ENCODE results near the gene ESYT2. TPM values are rescaled to one million over a fixed set of nuclear protein-coding genes. Genes with fewer than 3 reads are reported as not detected.

Gene ESYT2
- total RNA-seq, 1 experiment from 2014 or later: 77.9 TPM

- peak; percentile 26 for DNase-seq (ENCODE audit: low read depth)
Measured at GRCh38 chr7:158828133-158829020, 932 bp downstream of the ESYT2 start.

- peak; percentile 47 for DNase-seq (ENCODE audit: low read depth)
Measured at GRCh38 chr7:158827411-158828132, 1.7 kb downstream of the ESYT2 start.

GRCh38 chr7:158825628-158826289, 3.5 kb downstream of the ESYT2 start:
- no peak for DNase-seq (ENCODE audit: low read depth)

- DNase-seq (ENCODE audit: low read depth): peak; percentile 44
Measured at GRCh38 chr7:158824028-158824427, 5.3 kb downstream of the ESYT2 start.

DNA sequence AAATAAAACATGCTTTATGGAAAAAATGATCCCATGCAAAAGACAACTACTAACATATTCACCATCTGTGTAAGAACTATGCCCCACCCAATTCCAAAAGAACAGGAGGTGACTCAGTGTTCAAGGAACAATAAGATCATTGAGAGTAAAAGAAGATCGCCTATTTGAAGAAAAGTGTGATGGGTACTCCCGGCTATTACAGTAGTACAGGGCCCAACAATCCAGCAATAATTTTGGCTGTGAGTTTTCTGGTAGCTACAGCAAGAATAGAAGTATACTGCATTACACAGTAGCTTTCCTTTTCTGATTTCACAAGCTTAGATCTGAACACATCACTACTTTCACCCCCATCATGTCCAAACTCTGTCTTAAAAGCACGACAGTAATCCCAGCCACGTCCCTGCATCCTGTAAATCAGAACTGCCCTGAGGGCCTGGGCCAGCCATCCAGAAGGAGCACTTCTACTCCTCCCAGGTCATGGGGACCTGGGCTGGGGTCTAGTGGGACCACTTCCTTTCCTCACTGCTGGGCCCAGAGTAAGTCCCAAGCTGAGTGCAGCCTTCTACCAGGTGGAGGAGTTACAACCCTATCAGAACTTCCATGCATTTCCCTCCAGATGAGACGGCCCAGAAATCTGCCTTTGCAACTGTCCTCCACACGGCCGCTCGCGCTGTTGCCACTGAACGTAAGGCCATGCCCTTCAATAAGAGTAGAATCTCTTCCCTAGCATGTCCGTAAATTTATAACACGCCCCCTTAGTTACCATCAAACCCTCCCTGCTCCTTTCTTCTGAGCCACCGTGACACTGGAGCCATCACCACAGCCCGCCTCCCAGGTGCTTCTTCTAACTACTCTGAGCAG, 7.9 kb downstream of the ESYT2 start:
- peak; percentile 91 for DNase-seq (ENCODE audit: low read depth)

DNA sequence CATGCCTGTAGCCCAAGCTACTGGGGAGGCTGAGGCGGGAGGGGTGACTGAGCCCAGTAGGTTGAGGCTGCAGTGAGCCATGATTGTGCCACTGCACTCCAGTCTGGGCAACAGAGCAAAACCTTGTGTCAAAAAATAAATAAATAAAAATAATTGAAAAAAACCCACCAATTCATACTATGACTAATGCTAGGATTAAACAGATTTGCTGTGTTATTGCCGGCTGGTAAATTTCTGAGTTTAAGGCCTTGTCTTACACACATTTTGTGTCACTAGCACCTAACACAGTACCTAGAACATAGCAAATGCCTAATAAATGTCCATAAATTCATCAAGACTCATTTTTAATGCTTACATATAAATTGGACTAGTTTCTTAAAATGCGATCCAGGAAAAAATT, 8.7 kb downstream of the ESYT2 start:
- peak; percentile 35 for DNase-seq (ENCODE audit: low read depth)

DNA sequence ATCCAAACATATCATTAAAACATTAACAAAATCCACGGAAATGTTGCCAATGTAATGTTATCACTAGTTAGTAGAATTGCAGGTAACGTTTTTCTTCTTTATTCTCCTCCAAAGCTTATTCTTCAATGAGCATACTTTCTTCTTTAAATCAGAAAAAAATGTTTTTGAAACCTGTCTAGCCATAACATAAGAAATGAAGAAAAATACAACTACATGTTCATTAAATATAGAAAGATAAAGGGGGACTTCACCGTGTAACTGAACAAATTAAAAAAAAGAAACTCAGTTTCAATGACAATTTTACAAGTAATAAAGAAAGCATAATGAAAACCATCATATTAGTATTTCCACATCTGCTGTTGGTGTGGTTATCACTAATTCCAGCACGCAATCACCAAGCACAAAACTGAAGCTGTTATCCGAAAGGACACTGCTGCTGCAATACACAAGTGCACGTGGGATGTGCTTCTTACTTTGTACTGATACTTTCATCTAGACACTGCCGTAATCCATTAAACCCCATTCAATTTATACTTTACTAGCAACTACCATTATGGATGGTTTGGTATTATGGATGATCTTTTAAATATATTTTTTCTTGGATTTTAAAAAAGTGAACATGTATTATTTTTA, 9.6 kb downstream of the ESYT2 start:
- peak; percentile 39 for DNase-seq (ENCODE audit: low read depth)

DNA sequence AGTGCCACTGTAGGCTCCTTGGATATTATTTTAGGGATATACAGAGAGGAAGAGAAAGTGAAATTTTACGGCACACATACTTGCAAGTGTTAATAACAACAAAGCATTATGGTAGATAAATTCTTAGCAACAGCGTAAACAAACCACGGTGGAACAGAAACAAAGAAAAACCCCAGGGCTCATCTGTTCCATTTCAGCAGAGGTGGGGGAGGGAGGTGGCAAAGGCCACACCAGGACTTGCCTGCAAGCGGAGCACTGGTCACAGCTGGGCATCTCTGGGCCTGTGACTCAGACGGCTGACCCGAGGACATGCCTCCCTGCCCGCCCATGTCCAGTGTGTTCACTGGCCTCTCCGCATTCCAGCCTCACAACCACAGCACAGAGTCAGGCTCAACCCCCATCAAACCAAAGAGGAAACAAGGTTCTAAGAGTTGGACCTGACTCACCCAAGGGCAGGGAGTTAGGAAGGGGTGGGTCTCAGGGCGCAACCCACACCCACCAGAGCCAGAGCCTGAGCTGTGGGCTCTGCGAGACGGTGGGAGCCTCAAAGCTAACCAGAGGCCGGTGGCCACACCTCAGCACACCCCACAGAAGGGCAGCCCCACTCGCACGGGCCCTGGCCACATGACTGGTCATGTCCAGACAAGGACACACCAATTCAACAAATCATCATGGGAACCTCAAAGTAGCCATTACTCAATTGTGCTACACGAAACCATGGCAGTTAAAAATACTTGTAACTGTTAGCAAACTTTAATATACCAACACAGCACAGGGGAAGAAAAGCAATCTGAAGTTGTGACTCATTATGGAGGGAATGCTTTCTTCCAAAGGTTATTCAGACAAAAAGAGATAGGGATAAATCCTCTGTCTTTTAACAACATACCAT, 10.7 kb downstream of the ESYT2 start:
- DNase-seq (ENCODE audit: low read depth): peak; percentile 100

DNA sequence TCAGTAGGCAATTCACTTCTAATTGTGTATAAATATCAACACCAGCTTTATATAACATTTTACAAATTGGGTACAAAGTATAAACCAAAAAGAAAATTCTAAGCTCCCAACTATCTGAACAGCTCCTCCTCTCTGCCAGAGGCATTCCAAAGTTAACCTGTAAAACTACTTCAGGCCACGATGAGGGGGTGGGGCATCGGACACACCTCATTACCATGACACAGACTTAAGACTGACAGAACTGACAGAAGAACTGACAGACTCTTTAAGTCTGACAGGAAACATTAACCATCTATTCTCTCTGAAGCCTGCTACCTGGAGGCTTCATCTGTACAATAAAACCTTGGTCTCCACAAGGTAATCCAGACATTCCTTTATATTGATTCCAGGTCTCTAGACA, 12.3 kb downstream of the ESYT2 start:
- DNase-seq (ENCODE audit: low read depth): no peak

- DNase-seq (ENCODE audit: low read depth): peak; percentile 23
Measured at GRCh38 chr7:158816271-158816670, 13.0 kb downstream of the ESYT2 start.

- no peak for DNase-seq (ENCODE audit: low read depth)
Measured at GRCh38 chr7:158815800-158816128, 13.5 kb downstream of the ESYT2 start.

DNA sequence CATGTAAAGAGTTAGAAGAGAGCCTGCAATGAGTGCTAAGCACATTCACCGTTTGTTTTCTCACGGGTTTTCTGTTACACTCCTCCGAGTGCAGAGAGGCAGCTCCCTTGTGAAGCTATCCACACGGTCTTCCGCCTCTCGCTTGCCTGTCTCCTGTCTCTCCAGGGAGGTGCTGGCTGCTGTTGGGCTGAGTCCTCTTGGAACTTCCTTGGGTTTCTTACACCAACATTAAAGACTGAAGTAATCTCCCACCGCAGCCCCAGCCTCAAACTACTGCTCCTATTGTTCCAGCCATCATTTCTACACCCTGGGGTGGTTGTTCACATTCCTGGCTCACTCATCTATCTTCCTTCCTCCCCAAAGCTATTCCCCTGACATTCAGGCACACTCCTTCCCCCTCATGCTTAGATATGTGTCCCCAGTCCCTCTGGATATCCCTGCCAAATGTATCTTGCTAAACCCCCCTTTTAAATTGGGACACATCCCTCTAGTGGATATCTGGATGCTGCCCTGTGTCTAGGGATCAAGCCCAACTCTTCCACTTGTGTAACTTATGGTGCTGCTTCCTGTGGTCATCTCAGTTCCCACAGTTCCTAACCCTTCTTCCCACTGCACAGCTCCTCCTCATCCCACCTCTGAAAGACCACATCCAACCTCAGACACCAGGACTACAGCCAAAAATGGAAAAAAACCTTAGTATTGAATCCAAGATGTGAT, 14.1 kb downstream of the ESYT2 start:
- peak; percentile 53 for DNase-seq (ENCODE audit: low read depth)

GRCh38 chr7:158814637-158815036, 14.7 kb downstream of the ESYT2 start:
- DNase-seq (ENCODE audit: low read depth): no peak

- DNase-seq (ENCODE audit: low read depth): no peak
Measured at GRCh38 chr7:158812684-158813083, 16.6 kb downstream of the ESYT2 start.

GRCh38 chr7:158811894-158812293, 17.4 kb downstream of the ESYT2 start:
- DNase-seq (ENCODE audit: low read depth): no peak

- DNase-seq (ENCODE audit: low read depth): peak; percentile 78
Measured at GRCh38 chr7:158811461-158811860, 17.8 kb downstream of the ESYT2 start.

DNA sequence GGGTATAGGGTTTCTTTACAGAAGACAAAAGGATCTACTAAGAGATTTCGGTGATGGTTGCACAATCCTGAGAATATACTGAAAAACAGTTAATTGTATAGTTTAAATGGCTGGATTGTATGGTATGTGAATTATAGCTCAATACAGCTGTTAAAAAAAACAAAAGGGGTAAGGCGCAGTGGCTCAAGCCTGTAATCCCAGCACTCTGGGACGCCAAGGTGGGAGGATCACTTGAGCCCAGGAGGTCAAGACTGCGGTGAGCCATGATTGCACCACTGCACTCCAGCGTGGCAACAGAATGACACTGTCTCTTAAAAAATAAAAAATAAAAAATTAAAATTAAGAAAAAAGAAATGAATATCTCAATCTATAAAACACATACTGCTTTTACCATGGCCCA, 18.5 kb downstream of the ESYT2 start:
- no peak for DNase-seq (ENCODE audit: low read depth)

GRCh38 chr7:158809596-158809995, 19.7 kb downstream of the ESYT2 start:
- DNase-seq (ENCODE audit: low read depth): no peak

GRCh38 chr7:158808126-158808525, 21.2 kb downstream of the ESYT2 start:
- DNase-seq (ENCODE audit: low read depth): no peak

Measured in RPMI7951 (cell line).